DMS 273 (cell line): Measurements from ENCODE around the gene MAML2.

Experiments used
- DNase-seq: peaks from one replicate; lab custom pipeline; 2025; ENCODE audit not compliant: unreplicated experiment; lab: John Stamatoyannopoulos, UW

The MAML2 gene

GRCh38 chr11:96242971-96243647 is 99.9 kb downstream of the MAML2 start:
- peak; percentile 95 for DNase-seq

- DNase-seq: no peak
Observed at GRCh38 chr11:96242191-96242847, 100.7 kb downstream of the MAML2 start.

- peak; percentile 5 for DNase-seq
Observed at GRCh38 chr11:96241331-96241841, 101.6 kb downstream of the MAML2 start.

GRCh38 chr11:96238563-96239135 is 104.3 kb downstream of the MAML2 start:
- peak; percentile 18 for DNase-seq

- peak; percentile 35 for DNase-seq
Observed at GRCh38 chr11:96237766-96238266, 105.2 kb downstream of the MAML2 start.

- peak; percentile 23 for DNase-seq
Observed at GRCh38 chr11:96235751-96236150, 107.2 kb downstream of the MAML2 start.

GRCh38 chr11:96234866-96235441 is 108.0 kb downstream of the MAML2 start:
- DNase-seq: no peak

- DNase-seq: no peak
Observed at GRCh38 chr11:96232132-96232531, 110.9 kb downstream of the MAML2 start.

GRCh38 chr11:96230686-96231085 is 112.3 kb downstream of the MAML2 start:
- DNase-seq: no peak

GRCh38 chr11:96229354-96229977 is 113.5 kb downstream of the MAML2 start:
- no peak for DNase-seq

- no peak for DNase-seq
Observed at GRCh38 chr11:96228910-96229309, 114.1 kb downstream of the MAML2 start.

GRCh38 chr11:96228473-96228891 is 114.5 kb downstream of the MAML2 start:
- peak; percentile 32 for DNase-seq

GRCh38 chr11:96227244-96227643 is 115.8 kb downstream of the MAML2 start:
- no peak for DNase-seq

GRCh38 chr11:96223083-96223482 is 119.9 kb downstream of the MAML2 start:
- DNase-seq: no peak

- no peak for DNase-seq
Observed at GRCh38 chr11:96222102-96222501, 120.9 kb downstream of the MAML2 start.

GRCh38 chr11:96221244-96222070 is 121.5 kb downstream of the MAML2 start:
- no peak for DNase-seq

- DNase-seq: no peak
Observed at GRCh38 chr11:96219981-96220623, 122.9 kb downstream of the MAML2 start.

GRCh38 chr11:96218901-96219300 is 124.1 kb downstream of the MAML2 start:
- no peak for DNase-seq

- no peak for DNase-seq
Observed at GRCh38 chr11:96218006-96218405, 125.0 kb downstream of the MAML2 start.

GRCh38 chr11:96217206-96217605 is 125.8 kb downstream of the MAML2 start:
- DNase-seq: no peak
